Dermis microvascular lymphatic vessel endothelial cell (primary cell): Measurements from ENCODE around the gene MDFIC2. TPM values are rescaled to one million over a fixed set of nuclear protein-coding genes. Genes with fewer than 3 reads are reported as not detected.
"Not testable (repeated sequence)": the region's sequence is repeated elsewhere in the genome, so short reads cannot be mapped to it uniquely, and the experiment has no call there.

Source experiments
- DNase-seq, 2 donors: peaks; one replicate each; pipeline versions ENCODE4 v3.0.0 to v3.0.0-alpha.2; 2010; ENCODE audit warnings: low read depth in 2 of 2
- total RNA-seq: library from RNA; depleted of rRNA; stranded (reverse); fragments of >200 nt; gene quantifications from 2 replicates; pipeline ENCODE4 v1.2.1, GENCODE V29; 2014

The MDFIC2 gene
- total RNA-seq: not detected in 2 replicates

- no peak for DNase-seq
Measured at GRCh38 chr3:70312336-70312735, at the start of gene MDFIC2. Gene MDFIC2, minus strand, starts transcription at chr3:70312638. Its CDS starts 665 bp downstream, at chr3:70311973.

- no peak for DNase-seq
Measured at GRCh38 chr3:70360979-70361760, 48.7 kb upstream of the MDFIC2 start.

- DNase-seq: no peak
Measured at GRCh38 chr3:70359711-70360110, 47.3 kb upstream of the MDFIC2 start.

- DNase-seq: peak; percentile 20 to 31
Measured at GRCh38 chr3:70358978-70359580, 46.6 kb upstream of the MDFIC2 start.

- no peak for DNase-seq
Measured at GRCh38 chr3:70352215-70352614, 39.8 kb upstream of the MDFIC2 start.

GRCh38 chr3:70342149-70342548 lies 29.7 kb upstream of the MDFIC2 start:
- DNase-seq: no peak

GRCh38 chr3:70336885-70337284 lies 24.4 kb upstream of the MDFIC2 start:
- not testable (repeated sequence) for DNase-seq

- no peak for DNase-seq
Measured at GRCh38 chr3:70333080-70333479, 20.6 kb upstream of the MDFIC2 start.

GRCh38 chr3:70315021-70315420 lies 2.6 kb upstream of the MDFIC2 start:
- no peak for DNase-seq

GRCh38 chr3:70310809-70311208 lies 1.6 kb downstream of the MDFIC2 start:
- DNase-seq: no peak

GRCh38 chr3:70309591-70309990 lies 2.8 kb downstream of the MDFIC2 start:
- no peak for DNase-seq

- DNase-seq: peak in 1 of 2 donors; percentile 1
Measured at GRCh38 chr3:70308760-70309159, 3.7 kb downstream of the MDFIC2 start.

- no peak for DNase-seq
Measured at GRCh38 chr3:70306736-70307135, 5.7 kb downstream of the MDFIC2 start.

- no peak for DNase-seq
Measured at GRCh38 chr3:70298385-70298784, 14.1 kb downstream of the MDFIC2 start.

- no peak for DNase-seq
Measured at GRCh38 chr3:70291097-70291482, 21.3 kb downstream of the MDFIC2 start.

GRCh38 chr3:70290431-70291096 lies 21.9 kb downstream of the MDFIC2 start:
- DNase-seq: not testable (repeated sequence)

GRCh38 chr3:70281663-70282062 lies 30.8 kb downstream of the MDFIC2 start:
- DNase-seq: no peak

- no peak for DNase-seq
Measured at GRCh38 chr3:70277304-70277703, 35.1 kb downstream of the MDFIC2 start.

- no peak for DNase-seq
Measured at GRCh38 chr3:70276901-70277300, 35.5 kb downstream of the MDFIC2 start.

GRCh38 chr3:70273492-70273891 lies 38.9 kb downstream of the MDFIC2 start:
- DNase-seq: no peak

- no peak for DNase-seq
Measured at GRCh38 chr3:70272798-70273197, 39.6 kb downstream of the MDFIC2 start.

GRCh38 chr3:70264122-70264780 lies 48.2 kb downstream of the MDFIC2 start:
- DNase-seq: peak in 1 of 2 donors; percentile 19
